Nephron progenitor cell (in vitro differentiated cells): Measurements from ENCODE around the gene FABP1.

Experiments
- DNase-seq: peaks from one replicate; pipeline ENCODE4 v3.0.0; 2021
- H3K27ac Mint-ChIP-seq: 2 replicates; pipeline ENCODE4 v1.8.0; 2021; ENCODE audit warnings: mild to moderate bottlenecking, moderate library complexity, mixed read lengths
- H3K27me3 Mint-ChIP-seq: 2 replicates; pipeline ENCODE4 v1.8.0; 2021; ENCODE audit warnings: mild to moderate bottlenecking, low read depth, mixed read lengths; ENCODE audit not compliant: poor library complexity
- H3K36me3 Mint-ChIP-seq: 2 replicates; pipeline ENCODE4 v1.8.0; 2021; ENCODE audit warnings: low read depth, mixed read lengths
- H3K4me1 Mint-ChIP-seq: 2 replicates; pipeline ENCODE4 v1.8.0; 2021; ENCODE audit warnings: mixed read lengths
- H3K4me3 Mint-ChIP-seq: 2 replicates; pipeline ENCODE4 v1.8.0; 2021; ENCODE audit warnings: mild to moderate bottlenecking, moderate library complexity, mixed read lengths
- H3K9me3 Mint-ChIP-seq: 2 replicates; pipeline ENCODE4 v1.8.0; 2021; ENCODE audit warnings: mild to moderate bottlenecking, moderate library complexity, mixed read lengths
- CTCF ChIP-seq: fragments of 200-600 bp; sonication (generic); IDR thresholded peaks from 2 replicates; pipeline ENCODE4 v1.5.0; 2021; ENCODE audit warnings: antibody characterized with exemption

Gene FABP1

DNA sequence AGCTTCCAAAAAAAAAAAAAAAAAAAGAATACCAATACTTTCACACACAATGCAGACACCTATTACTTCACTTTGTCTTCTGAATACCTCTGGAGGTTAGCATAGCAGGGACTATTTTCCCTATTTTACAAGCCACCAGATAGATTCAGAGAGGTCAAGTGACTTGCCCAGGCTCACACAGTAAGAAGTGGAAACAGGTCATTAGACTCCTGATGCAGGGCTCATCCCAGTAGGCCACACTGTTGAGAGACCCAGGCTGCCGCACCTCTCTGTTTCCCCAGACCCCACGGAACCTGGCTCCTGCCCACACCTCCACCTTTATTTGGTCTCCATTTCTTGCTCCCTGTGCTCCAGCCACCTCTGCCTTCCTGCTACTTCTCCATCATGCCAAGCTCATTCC, 40.8 kb downstream of the FABP1 start:
- H3K4me1 Mint-ChIP-seq, result peaks cover 14% of the 10 kb centered on the region
- no peaks in the 10 kb centered on the region for H3K9me3 Mint-ChIP-seq
- no peaks in the 10 kb centered on the region for H3K36me3 Mint-ChIP-seq
- no peak for DNase-seq
- no peak for TF ChIP-seq CTCF
- no peak overlapping the region for H3K4me3 Mint-ChIP-seq
- peaks cover 3% of the 10 kb centered on the region for H3K27me3 Mint-ChIP-seq
- no peak overlapping the region for H3K27ac Mint-ChIP-seq

DNA sequence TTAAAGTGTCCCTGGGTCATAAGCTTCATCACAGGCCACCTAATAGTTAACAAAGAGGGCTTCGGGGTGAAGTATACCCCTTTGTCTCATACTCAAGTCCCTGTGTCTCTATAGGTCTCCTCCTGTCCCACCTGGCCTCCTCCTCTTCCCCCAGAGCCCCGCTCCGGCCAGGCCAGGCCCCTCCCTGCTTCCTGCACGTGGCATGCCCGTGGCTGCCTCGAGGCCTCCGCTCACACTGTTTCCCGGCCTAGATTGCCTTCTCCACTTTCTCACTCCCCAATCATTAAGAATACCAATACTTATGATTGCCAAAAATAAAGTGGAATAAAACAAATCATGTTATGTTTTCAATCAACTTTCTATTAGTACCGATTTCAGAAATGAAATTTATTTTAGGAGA, 41.5 kb downstream of the FABP1 start:
- H3K4me3 Mint-ChIP-seq, result no peak overlapping the region
- H3K27me3 Mint-ChIP-seq, result peaks cover 3% of the 10 kb centered on the region
- H3K27ac Mint-ChIP-seq, result no peak overlapping the region
- peaks cover 13% of the 10 kb centered on the region for H3K4me1 Mint-ChIP-seq
- no peaks in the 10 kb centered on the region for H3K36me3 Mint-ChIP-seq
- no peak for DNase-seq
- no peak for TF ChIP-seq CTCF
- H3K9me3 Mint-ChIP-seq, result no peaks in the 10 kb centered on the region

DNA sequence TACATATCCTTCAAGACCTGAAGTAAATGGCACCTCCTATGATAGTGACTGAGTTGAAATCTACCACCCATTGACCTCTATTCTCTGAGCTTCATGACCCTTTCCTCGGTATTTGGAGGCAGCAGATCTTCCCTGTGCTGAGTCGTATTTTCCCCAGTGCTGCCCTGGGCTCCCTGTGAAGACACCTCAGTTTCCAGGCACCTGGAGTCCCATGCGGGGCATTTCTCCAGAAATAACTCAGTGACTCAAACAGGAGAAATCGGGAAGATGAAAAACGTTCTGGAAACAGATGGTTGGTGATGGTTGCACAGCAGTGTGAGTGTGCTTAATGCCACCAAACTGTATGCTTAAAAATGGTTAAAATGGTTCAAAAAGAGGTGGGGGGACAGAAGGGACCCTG, 42.3 kb downstream of the FABP1 start:
- no peaks in the 10 kb centered on the region for H3K9me3 Mint-ChIP-seq
- H3K36me3 Mint-ChIP-seq, result no peaks in the 10 kb centered on the region
- no peak for DNase-seq
- peaks cover 5% of the 10 kb centered on the region for H3K4me1 Mint-ChIP-seq
- H3K27me3 Mint-ChIP-seq, result peaks cover 3% of the 10 kb centered on the region
- no peak overlapping the region for H3K4me3 Mint-ChIP-seq
- no peak overlapping the region for H3K27ac Mint-ChIP-seq
- TF ChIP-seq CTCF, result no peak

DNA sequence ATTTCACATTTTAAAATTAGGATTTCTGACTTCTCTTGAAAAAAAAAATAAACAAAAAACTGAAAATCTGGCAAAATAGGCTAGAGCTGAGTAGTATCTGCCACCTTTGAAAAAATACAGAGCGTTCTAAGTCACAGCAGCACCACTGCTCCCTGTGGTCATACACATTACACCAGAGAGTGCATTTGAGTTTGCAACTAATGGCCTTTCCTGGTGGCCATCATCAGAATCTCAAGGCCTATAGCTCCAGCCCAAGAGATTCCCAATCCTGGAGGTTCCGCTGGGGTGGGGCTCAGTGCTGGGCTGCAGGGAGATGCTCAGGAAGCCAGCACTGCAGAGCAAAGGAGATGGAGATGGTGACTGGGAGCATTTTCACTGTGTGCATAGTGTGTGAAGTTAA, 42.8 kb downstream of the FABP1 start:
- Mint-ChIP-seq H3K36me3 (no peaks in the 10 kb centered on the region), H3K27ac (no peak overlapping the region), H3K4me3 (no peak overlapping the region), H3K9me3 (no peaks in the 10 kb centered on the region), H3K27me3 (peaks cover 3% of the 10 kb centered on the region), H3K4me1 (no peaks in the 10 kb centered on the region)
- DNase-seq, result no peak
- no peak for TF ChIP-seq CTCF

GRCh38 chr2:88082781-88083180, 45.1 kb downstream of the FABP1 start:
- Mint-ChIP-seq H3K4me1 (no peaks in the 10 kb centered on the region), H3K9me3 (no peaks in the 10 kb centered on the region), H3K27ac (no peak overlapping the region), H3K4me3 (no peak overlapping the region), H3K27me3 (peaks cover 3% of the 10 kb centered on the region), H3K36me3 (no peaks in the 10 kb centered on the region)
- TF ChIP-seq CTCF, result no peak
- no peak for DNase-seq

GRCh38 chr2:88081924-88082608, 45.8 kb downstream of the FABP1 start:
- Mint-ChIP-seq H3K27me3 (peaks cover 3% of the 10 kb centered on the region), H3K27ac (no peak overlapping the region), H3K4me3 (no peak overlapping the region), H3K36me3 (no peaks in the 10 kb centered on the region), H3K4me1 (no peaks in the 10 kb centered on the region), H3K9me3 (no peaks in the 10 kb centered on the region)
- no peak for DNase-seq
- no peak for TF ChIP-seq CTCF
